Vagina (tissue), 2 donors: Measurements from ENCODE around the gene TMEM270.

Experiments used
- CTCF ChIP-seq, 3 experiments: fragments of 450-650 bp in 2 of 3; fragments of 200-600 bp in 1 of 3; sonication (generic) in 1 of 3; IDR thresholded peaks; one replicate each; pipeline ENCODE4 v1.5.1; 2017 to 2019; ENCODE audit warnings: antibody characterized with exemption in 3 of 3, mild to moderate bottlenecking in 2 of 3, moderate library complexity in 2 of 3
- POLR2A ChIP-seq, 2 donors: fragments of 450-650 bp; IDR thresholded peaks; one replicate each; pipeline ENCODE4 v1.6.1; 2017; ENCODE audit warnings: antibody characterized with exemption in 2 of 2, mild to moderate bottlenecking in 2 of 2, moderate library complexity in 2 of 2
- POLR2AphosphoS5 ChIP-seq, 2 donors: sonication (generic); formaldehyde crosslinking; IDR thresholded peaks; one replicate each; pipeline ENCODE4 v1.9.0; 2017; ENCODE audit warnings: antibody characterized with exemption in 2 of 2, mild to moderate bottlenecking in 2 of 2, low read depth in 1 of 2; ENCODE audit not compliant: insufficient read depth in 1 of 2

- TF ChIP-seq CTCF (IDR thresholded peaks at IDR 0.05) (no peak), POLR2A (IDR thresholded peaks at IDR 0.05) (no peak), POLR2AphosphoS5 (IDR thresholded peaks at IDR 0.05; ENCODE audit: insufficient read depth in 1 of 2, low read depth in 1 of 2) (peak in 1 of 2 donors; percentile 21)
Measured at GRCh38 chr7:73831834-73832651, 28.9 kb upstream of the TMEM270 start.
